DND-41 (cell line): ENCODE results near the gene PAWR.

ENCODE experiments used
- ATAC-seq: fragments of 200-7000 bp; cut with Tn5 transposase; 3 replicates; pipeline ENCODE4 v1.9.1; 2021; ENCODE audit warnings: low read depth; ENCODE audit not compliant: insufficient read depth
- DNase-seq: peaks from one replicate; pipeline ENCODE4 v3.0.0-alpha.2; 2020
- H2AFZ ChIP-seq: 2 replicates; pipeline ENCODE4 v1.6.0; 2012; ENCODE audit warnings: low read depth, low read length
- H3K27ac ChIP-seq: 2 replicates; pipeline ENCODE4 v1.5.1; 2012; ENCODE audit warnings: low read length, inconsistent platforms
- H3K27me3 ChIP-seq: fragments of 200-600 bp; sonication (generic); 2 replicates; pipeline ENCODE4 v1.6.0; 2012; ENCODE audit warnings: low read length, mild to moderate bottlenecking, inconsistent platforms; ENCODE audit not compliant: insufficient read depth, poor library complexity
- H3K36me3 ChIP-seq: 2 replicates; pipeline ENCODE4 v1.5.1; 2012; ENCODE audit warnings: low read length, inconsistent platforms; ENCODE audit not compliant: insufficient read depth
- H3K4me1 ChIP-seq: 2 replicates; pipeline ENCODE4 v1.5.1; 2012; ENCODE audit warnings: mild to moderate bottlenecking, low read length; ENCODE audit not compliant: insufficient read depth
- H3K4me2 ChIP-seq: 2 replicates; pipeline ENCODE4 v1.6.0; 2012; ENCODE audit warnings: mild to moderate bottlenecking, moderate library complexity, low read length, inconsistent platforms; ENCODE audit not compliant: insufficient read depth
- H3K4me3 ChIP-seq, 2 experiments: fragments of 200-600 bp in 1 of 2; shearing (Covaris generic) in 1 of 2; 2 replicates each; pipeline ENCODE4 v1.5.1; 2012 to 2016; ENCODE audit warnings: inconsistent platforms in 2 of 2, low read length in 2 of 2, mild to moderate bottlenecking in 2 of 2, low read depth in 1 of 2, moderate library complexity in 1 of 2
- H3K79me2 ChIP-seq: 2 replicates; pipeline ENCODE4 v1.6.0; 2012; ENCODE audit warnings: low read length, inconsistent platforms; ENCODE audit not compliant: insufficient read depth
- H3K9ac ChIP-seq: 2 replicates; pipeline ENCODE4 v1.6.0; 2012; ENCODE audit warnings: low read depth, mild to moderate bottlenecking, inconsistent platforms, low read length, moderate library complexity
- H3K9me3 ChIP-seq: 2 replicates; pipeline ENCODE4 v1.5.1; 2012; ENCODE audit warnings: low read length, moderate library complexity, mild to moderate bottlenecking, inconsistent platforms; ENCODE audit not compliant: insufficient read depth, severe bottlenecking
- H4K20me1 ChIP-seq: 2 replicates; pipeline ENCODE4 v1.6.0; 2012; ENCODE audit warnings: low read length; ENCODE audit not compliant: insufficient read depth
- EZH2 ChIP-seq: IDR thresholded peaks from 3 replicates; pipeline ENCODE4 v1.6.1; 2012; ENCODE audit warnings: borderline replicate concordance, low read depth, mild to moderate bottlenecking, moderate library complexity, low read length, inconsistent platforms; ENCODE audit not compliant: severe bottlenecking
- TF ChIP-seq, protein P1 (sequence below): IDR thresholded peaks from 2 replicates; pipeline ENCODE4 v1.5.1; 2012; ENCODE audit warnings: borderline replicate concordance, low read length, moderate library complexity, mild to moderate bottlenecking; ENCODE audit not compliant: poor library complexity, severe bottlenecking; ENCODE audit errors: extremely low read depth

Gene PAWR

DNA sequence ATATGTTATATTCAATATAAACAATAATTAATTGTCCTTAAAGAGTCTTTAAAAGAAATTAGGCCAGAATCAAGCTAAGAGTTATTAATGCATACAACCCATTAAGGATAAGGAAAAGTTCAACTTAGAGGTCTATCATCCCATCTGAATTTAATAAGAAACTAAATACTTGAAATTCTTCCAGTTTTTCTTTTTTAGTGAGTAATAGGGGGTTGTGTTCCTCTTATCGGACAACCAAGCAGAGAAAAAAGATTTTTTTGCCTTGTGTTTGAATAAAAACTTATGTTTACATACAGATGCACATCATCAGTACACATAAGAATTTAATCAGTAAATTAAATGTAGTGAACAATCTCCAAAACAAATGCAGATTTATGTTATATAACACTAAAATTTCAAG is 32.5 kb downstream of the PAWR start:
- Histone ChIP-seq H3K27me3 (no peaks in the 10 kb centered on the region), H2AFZ (no peak overlapping the region), H3K79me2 (no peaks in the 10 kb centered on the region), H3K4me2 (no peak overlapping the region), H3K9me3 (no peaks in the 10 kb centered on the region), H3K36me3 (no peaks in the 10 kb centered on the region), H4K20me1 (no peaks in the 10 kb centered on the region), H3K9ac (no peak overlapping the region), H3K27ac (no peak overlapping the region), H3K4me1 (no peaks in the 10 kb centered on the region), H3K4me3 (no peak overlapping the region)
- DNase-seq = no peak
- no peak for ATAC-seq
- TF ChIP-seq, protein P1, sequence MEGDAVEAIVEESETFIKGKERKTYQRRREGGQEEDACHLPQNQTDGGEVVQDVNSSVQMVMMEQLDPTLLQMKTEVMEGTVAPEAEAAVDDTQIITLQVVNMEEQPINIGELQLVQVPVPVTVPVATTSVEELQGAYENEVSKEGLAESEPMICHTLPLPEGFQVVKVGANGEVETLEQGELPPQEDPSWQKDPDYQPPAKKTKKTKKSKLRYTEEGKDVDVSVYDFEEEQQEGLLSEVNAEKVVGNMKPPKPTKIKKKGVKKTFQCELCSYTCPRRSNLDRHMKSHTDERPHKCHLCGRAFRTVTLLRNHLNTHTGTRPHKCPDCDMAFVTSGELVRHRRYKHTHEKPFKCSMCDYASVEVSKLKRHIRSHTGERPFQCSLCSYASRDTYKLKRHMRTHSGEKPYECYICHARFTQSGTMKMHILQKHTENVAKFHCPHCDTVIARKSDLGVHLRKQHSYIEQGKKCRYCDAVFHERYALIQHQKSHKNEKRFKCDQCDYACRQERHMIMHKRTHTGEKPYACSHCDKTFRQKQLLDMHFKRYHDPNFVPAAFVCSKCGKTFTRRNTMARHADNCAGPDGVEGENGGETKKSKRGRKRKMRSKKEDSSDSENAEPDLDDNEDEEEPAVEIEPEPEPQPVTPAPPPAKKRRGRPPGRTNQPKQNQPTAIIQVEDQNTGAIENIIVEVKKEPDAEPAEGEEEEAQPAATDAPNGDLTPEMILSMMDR = no peak
- no peak for TF ChIP-seq EZH2

DNA sequence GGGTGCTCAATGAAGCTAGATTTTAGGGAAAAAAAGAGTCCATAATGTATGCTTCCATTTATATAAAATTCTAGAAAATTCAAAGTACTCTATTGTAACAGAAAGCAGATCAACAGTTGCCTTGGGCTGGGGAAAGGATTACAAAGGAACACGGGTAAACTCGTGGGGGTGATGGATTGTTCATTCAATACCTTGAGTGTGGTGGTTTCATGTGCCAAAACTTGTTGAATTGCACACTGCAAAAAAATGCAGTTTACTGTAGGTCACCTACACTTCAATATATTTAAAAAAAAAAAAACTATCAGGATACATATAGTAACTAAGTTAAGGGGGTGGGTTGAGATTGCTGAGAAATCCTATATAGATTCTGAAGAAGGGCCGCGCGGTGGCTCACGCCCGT is 33.6 kb downstream of the PAWR start:
- H4K20me1 ChIP-seq = no peaks in the 10 kb centered on the region
- H3K79me2 ChIP-seq = no peaks in the 10 kb centered on the region

DNA sequence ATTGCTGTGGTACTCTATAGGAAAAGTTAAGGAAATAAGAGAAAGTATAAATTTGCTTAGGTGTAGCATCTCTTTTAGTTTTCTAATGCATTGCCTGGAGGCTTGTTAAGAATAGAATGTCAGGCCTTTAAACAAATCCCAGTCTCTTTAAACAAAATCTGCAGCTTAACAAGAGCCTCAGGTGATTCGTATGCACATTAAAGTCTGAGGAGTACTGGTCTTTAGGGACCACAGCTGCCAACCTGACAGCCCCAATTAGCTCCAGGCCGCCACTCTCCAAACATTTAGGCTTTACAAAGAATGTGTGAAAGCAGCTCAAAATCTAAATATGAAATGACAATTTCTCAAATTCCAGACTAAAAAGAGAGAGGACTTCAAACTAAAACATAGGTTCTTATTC is 35.7 kb downstream of the PAWR start:
- TF ChIP-seq, protein P1 = no peak
- TF ChIP-seq EZH2 = no peak
- H3K36me3 ChIP-seq = no peaks in the 10 kb centered on the region
- H2AFZ ChIP-seq = no peak overlapping the region
- no peaks in the 10 kb centered on the region for H3K4me1 ChIP-seq
- no peak overlapping the region for H3K27ac ChIP-seq
- no peak for ATAC-seq
- no peak overlapping the region for H3K4me2 ChIP-seq
- H3K27me3 ChIP-seq = no peaks in the 10 kb centered on the region
- no peak overlapping the region for H3K9ac ChIP-seq
- no peak for DNase-seq
- H3K79me2 ChIP-seq = no peaks in the 10 kb centered on the region
- H3K4me3 ChIP-seq = no peak overlapping the region
- H3K9me3 ChIP-seq = no peaks in the 10 kb centered on the region
- H4K20me1 ChIP-seq = no peaks in the 10 kb centered on the region

More for the DNA sequence above, 33.6 kb downstream of the PAWR start:
- Histone ChIP-seq H3K27me3 (no peaks in the 10 kb centered on the region), H3K36me3 (no peaks in the 10 kb centered on the region), H3K4me1 (no peaks in the 10 kb centered on the region), H3K27ac (no peak overlapping the region), H2AFZ (no peak overlapping the region), H3K9me3 (no peaks in the 10 kb centered on the region), H3K4me3 (no peak overlapping the region), H3K9ac (no peak overlapping the region), H3K4me2 (no peak overlapping the region)
- ATAC-seq (no peak), DNase-seq (no peak)
- TF ChIP-seq, protein P1 = no peak
- TF ChIP-seq EZH2 = no peak

DNA sequence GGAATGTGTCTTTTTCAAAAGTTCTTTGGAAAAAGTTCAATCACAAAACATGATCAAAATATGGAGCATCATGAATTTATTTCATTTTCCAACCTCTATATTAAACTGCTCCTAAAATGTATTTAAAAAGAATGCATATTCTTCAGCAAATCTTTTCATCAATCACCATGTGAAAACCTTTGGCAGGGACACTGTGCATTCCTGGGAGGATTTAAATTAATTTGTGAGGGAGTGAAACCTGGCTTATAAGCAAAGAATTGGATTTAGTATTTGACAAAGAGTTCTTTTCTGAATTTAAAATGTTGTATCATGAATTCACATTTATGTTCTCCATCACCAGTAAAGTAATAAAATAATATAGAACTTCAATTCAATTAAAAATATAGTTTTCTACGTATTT is 38.2 kb downstream of the PAWR start:
- H2AFZ ChIP-seq = no peak overlapping the region
- TF ChIP-seq, protein P1 = no peak
- no peak for TF ChIP-seq EZH2
- no peaks in the 10 kb centered on the region for H3K79me2 ChIP-seq
- H3K9ac ChIP-seq = no peak overlapping the region
- no peaks in the 10 kb centered on the region for H3K27me3 ChIP-seq
- H3K4me2 ChIP-seq = no peak overlapping the region
- H4K20me1 ChIP-seq = no peaks in the 10 kb centered on the region
- ATAC-seq (no peak), DNase-seq (no peak)
- H3K9me3 ChIP-seq = no peaks in the 10 kb centered on the region
- no peaks in the 10 kb centered on the region for H3K36me3 ChIP-seq
- no peak overlapping the region for H3K27ac ChIP-seq
- H3K4me1 ChIP-seq = no peaks in the 10 kb centered on the region
- H3K4me3 ChIP-seq = no peak overlapping the region
